GM12878 (cell line): ENCODE data around the gene NPHS1. TPM values are rescaled to one million over a fixed set of nuclear protein-coding genes. Genes with fewer than 3 reads are reported as not detected.

Experiments used
- ATAC-seq: fragments of 200-7000 bp; cut with Tn5 transposase; 3 replicates; pipeline ENCODE4 v1.9.1; 2020; ENCODE audit warnings: mild to moderate bottlenecking, moderate library complexity
- BruUV-seq: library from RNA; stranded (reverse); fragments of 400-500 nt; replicated peaks from 2 replicates; lab custom pipeline; 2021; lab: Mats Ljungman, UMichigan
- CTCF ChIA-PET: fragments of 300-600 bp; sonication (Branson Sonifier 250); formaldehyde crosslinking; extraction: SDS; loops from one replicate; lab custom pipeline; 2021; ENCODE audit warnings: inconsistent platforms; lab: Yijun Ruan, JAX
- POLR2A ChIA-PET: fragments of 350-600 bp; formaldehyde crosslinking; extraction: SDS; loops from one replicate; lab custom pipeline; 2021; ENCODE audit warnings: inconsistent platforms; lab: Charles Lee
- RAD21 ChIA-PET: fragments of 300-600 bp; sonication (Branson Sonifier 250); formaldehyde crosslinking; loops from one replicate; lab custom pipeline; 2023; ENCODE audit warnings: antibody characterized with exemption; ENCODE audit not compliant: unreplicated experiment; lab: Charles Lee
- SMC1A ChIA-PET: fragments of 300-600 bp; sonication (Branson Sonifier 250); formaldehyde crosslinking; loops from one replicate; lab custom pipeline; 2023; ENCODE audit not compliant: unreplicated experiment, uncharacterized antibody; lab: Charles Lee
- DNase-seq: peaks from one replicate; pipeline ENCODE4 v3.0.0-alpha.2; 2011; ENCODE audit warnings: low read depth, low spot score
- FAIRE-seq: peaks from 3 replicates; lab custom pipeline; 2011; peaks lifted over from hg19 to GRCh38; lab: Jason Lieb, UNC
- H2AFZ ChIP-seq: 2 replicates; pipeline ENCODE4 v1.6.0; 2011; ENCODE audit warnings: low read depth, low read length, control low read depth; ENCODE audit not compliant: control insufficient read depth
- H3K27ac ChIP-seq: 2 replicates; pipeline ENCODE4 v1.5.1; 2011; ENCODE audit warnings: control low read depth; ENCODE audit not compliant: control insufficient read depth, insufficient read depth
- H3K27me3 ChIP-seq, 2 experiments: replicated peaks in 1 of 2; 2 replicates each; pipeline versions ENCODE4 v1.6.0 to v1.6.1; 2011; ENCODE audit warnings: low read length in 1 of 2; ENCODE audit not compliant: control insufficient read depth in 2 of 2, insufficient read depth in 2 of 2
- H3K36me3 ChIP-seq, 2 experiments: 2 replicates each; pipeline ENCODE4 v1.5.1; 2011; ENCODE audit warnings: low read length in 1 of 2; ENCODE audit not compliant: control insufficient read depth in 2 of 2, insufficient read depth in 2 of 2
- H3K4me1 ChIP-seq: 2 replicates; pipeline ENCODE4 v1.6.1; 2011; ENCODE audit warnings: mild to moderate bottlenecking, low read length, moderate library complexity, mixed read lengths; ENCODE audit not compliant: control insufficient read depth, insufficient read depth
- H3K4me2 ChIP-seq: 2 replicates; pipeline ENCODE4 v1.6.0; 2011; ENCODE audit warnings: control low read depth; ENCODE audit not compliant: control insufficient read depth, insufficient read depth
- H3K4me3 ChIP-seq: fragments of 200-600 bp; sonication (generic); 2 replicates; pipeline ENCODE4 v1.5.1; 2016
- H3K79me2 ChIP-seq: 2 replicates; pipeline ENCODE4 v1.6.0; 2011; ENCODE audit warnings: low read length; ENCODE audit not compliant: control insufficient read depth, insufficient read depth
- H3K9ac ChIP-seq: 2 replicates; pipeline ENCODE4 v1.8.0; 2011; ENCODE audit warnings: low read length, control low read depth, mixed read lengths; ENCODE audit not compliant: control insufficient read depth, insufficient read depth
- H3K9me3 ChIP-seq: replicated peaks from 3 replicates; pipeline ENCODE4 v1.5.1; 2011; ENCODE audit warnings: mild to moderate bottlenecking, low read length; ENCODE audit not compliant: control insufficient read depth, insufficient read depth
- H4K20me1 ChIP-seq: 2 replicates; pipeline ENCODE4 v1.6.0; 2011; ENCODE audit not compliant: control insufficient read depth, insufficient read depth
- CEBPZ ChIP-seq: fragments of 150-350 bp; IDR thresholded peaks from 2 replicates; pipeline ENCODE4 v1.6.1; 2016; ENCODE audit warnings: low read depth, low read length
- E4F1 ChIP-seq: fragments of 450-650 bp; IDR thresholded peaks from 2 replicates; pipeline ENCODE4 v1.6.1; 2018; ENCODE audit warnings: borderline replicate concordance, mild to moderate bottlenecking; ENCODE audit not compliant: partially characterized antibody
- MTA2 ChIP-seq: fragments of 450-650 bp; IDR thresholded peaks from 2 replicates; pipeline ENCODE4 v1.6.1; 2016; ENCODE audit warnings: low read depth, mild to moderate bottlenecking, moderate library complexity
- NFIC ChIP-seq: IDR thresholded peaks from 2 replicates; pipeline ENCODE4 v1.6.1; 2012; ENCODE audit warnings: low read depth, mild to moderate bottlenecking, inconsistent platforms, low read length, moderate library complexity
- NFYA ChIP-seq: IDR thresholded peaks from 2 replicates; pipeline ENCODE4 v1.6.1; 2011; ENCODE audit warnings: low read depth, mild to moderate bottlenecking, low read length, improper control_type of control experiment, borderline replicate concordance
- PKNOX1 ChIP-seq: fragments of 450-650 bp; IDR thresholded peaks from 2 replicates; pipeline ENCODE4 v1.6.1; 2016; ENCODE audit warnings: mild to moderate bottlenecking
- RB1 ChIP-seq: fragments of 450-650 bp; formaldehyde crosslinking; IDR thresholded peaks from 2 replicates; pipeline ENCODE4 v1.6.1; 2017; ENCODE audit warnings: mild to moderate bottlenecking, borderline replicate concordance
- STAT3 ChIP-seq: IDR thresholded peaks from 2 replicates; pipeline ENCODE4 v1.6.1; 2011; ENCODE audit warnings: low read depth, low read length, improper control_type of control experiment
- TBL1XR1 ChIP-seq: IDR thresholded peaks from 2 replicates; pipeline ENCODE4 v1.6.1; 2012; ENCODE audit warnings: low read depth, low read length, improper control_type of control experiment
- WGBS: methylation state at CpG from one replicate; pipeline ENCODE4 v1.1.6; 2016; ENCODE audit warnings: low lambda C conversion rate; ENCODE audit not compliant: insufficient replicate concordance, insufficient coverage; ENCODE audit errors: missing lambda C conversion rate; 5-methylcytosine and 5-hydroxymethylcytosine counted together
- in situ Hi-C: fragments of 300-500 bp; cut with MboI; formaldehyde crosslinking; loops from 9 replicates; pipeline ENCODE4 v1.14.3; 2018; ENCODE audit warnings: mixed read lengths
- intact Hi-C: fragments of 100-400 bp; cut with micrococcal nuclease; formaldehyde crosslinking; loops from one replicate; pipeline ENCODE4 v1.14.2; 2022; ENCODE audit not compliant: unreplicated experiment
- polyA plus RNA-seq, 11 experiments: library from polyadenylated mRNA; depleted of rRNA in 4 of 11; unstranded in 6 of 11; stranded (reverse) in 5 of 11; fragments of >200 nt; fragmentation: Nextera tagmentation in 4 of 11; fragmentation: Illumina TruSeq in 1 of 11; extraction: Ambion mirVana in 4 of 11; extraction: Trizol in 1 of 11; gene quantifications; 1 replicate in 1 of 11; 2 replicates in 10 of 11; pipeline versions ENCODE4 v1.2.1 to v1.2.3, GENCODE V29; 2011 to 2016; ENCODE audit warnings: inconsistent platforms in 2 of 11, missing spikeins in 2 of 11, low read depth in 1 of 11
- total RNA-seq, 4 experiments: library from RNA; depleted of rRNA in 3 of 4; stranded (reverse); fragments of >200 nt in 3 of 4; fragmentation: Illumina TruSeq in 1 of 4; extraction: Trizol in 1 of 4; gene quantifications; 2 replicates each; pipeline versions ENCODE4 v1.2.1 to v1.2.3, GENCODE V29; 2013 to 2021
- TF ChIP-seq, protein P1 (sequence below): fragments of 450-650 bp; IDR thresholded peaks from 2 replicates; pipeline ENCODE4 v1.6.1; 2017; ENCODE audit warnings: mild to moderate bottlenecking, moderate library complexity

Gene NPHS1
- total and polyA plus RNA-seq, 10 of the 15 experiments (the other 5 are each of a cell fraction or from before 2014, with no cell fraction given) = not detected

DNA sequence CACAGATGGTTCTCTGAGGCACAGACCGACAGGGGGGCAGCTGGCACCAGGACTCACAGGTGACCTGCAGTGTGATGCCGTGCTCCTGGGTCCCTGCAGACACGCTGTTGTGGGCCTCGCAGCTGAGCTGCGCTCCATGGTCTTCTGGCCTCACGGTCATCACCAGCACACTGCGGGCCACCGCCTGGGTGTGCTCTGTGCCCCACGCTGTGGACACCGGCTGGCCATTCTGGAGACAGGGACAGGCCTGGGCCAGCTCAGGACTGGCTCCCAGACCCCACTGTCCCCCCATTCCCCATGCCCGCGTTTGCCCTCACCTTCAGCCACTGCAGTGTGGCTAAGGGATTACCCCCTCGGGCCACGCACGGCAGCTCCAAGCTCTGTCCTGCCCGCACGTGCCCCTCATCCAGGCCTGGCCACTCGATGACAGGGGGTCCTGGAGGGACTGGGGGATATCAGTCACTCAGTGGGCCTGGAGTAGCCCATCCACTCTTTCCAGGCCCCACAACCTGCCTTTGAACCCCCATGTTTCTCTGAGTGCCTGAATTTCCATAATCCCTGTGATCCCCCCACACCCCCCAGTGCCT lies 3.3 kb downstream of the NPHS1 start:
- BruUV-seq = no TSS peak
- ChIA-PET POLR2A (no interaction called here), SMC1A (no interaction called here), CTCF (no interaction called here), RAD21 (no interaction called here)
- ATAC-seq (no peak), DNase-seq (no peak), FAIRE-seq (no peak)
- 41% methylated on average over 18 of the region's 18 CpGs for WGBS
- no peak overlapping the region for H3K4me2 ChIP-seq
- H3K4me1 ChIP-seq = no peaks in the 10 kb centered on the region
- no peak overlapping the region for H3K4me3 ChIP-seq
- no peaks in the 10 kb centered on the region for H3K79me2 ChIP-seq
- H4K20me1 ChIP-seq = no peaks in the 10 kb centered on the region
- in situ Hi-C loops = no loop called here
- H3K9ac ChIP-seq = no peak overlapping the region
- no peaks in the 10 kb centered on the region for H3K36me3 ChIP-seq
- H3K9me3 ChIP-seq = no peaks in the 10 kb centered on the region; the same call in 2 of the 3 replicates
- H2AFZ ChIP-seq = no peak overlapping the region
- intact Hi-C loops = no loop called here
- H3K27me3 ChIP-seq = peaks cover 3 to 6% of the 10 kb centered on the region in 2 experiments; a peak in 3 of 4 replicates
- no peak overlapping the region for H3K27ac ChIP-seq
- TF ChIP-seq CEBPZ (no peak), TBL1XR1 (no peak), NFIC (no peak), E4F1 (no peak), MTA2 (no peak), PKNOX1 (no peak), NFYA (no peak), STAT3 (no peak), RB1 (no peak)
- TF ChIP-seq, protein P1, sequence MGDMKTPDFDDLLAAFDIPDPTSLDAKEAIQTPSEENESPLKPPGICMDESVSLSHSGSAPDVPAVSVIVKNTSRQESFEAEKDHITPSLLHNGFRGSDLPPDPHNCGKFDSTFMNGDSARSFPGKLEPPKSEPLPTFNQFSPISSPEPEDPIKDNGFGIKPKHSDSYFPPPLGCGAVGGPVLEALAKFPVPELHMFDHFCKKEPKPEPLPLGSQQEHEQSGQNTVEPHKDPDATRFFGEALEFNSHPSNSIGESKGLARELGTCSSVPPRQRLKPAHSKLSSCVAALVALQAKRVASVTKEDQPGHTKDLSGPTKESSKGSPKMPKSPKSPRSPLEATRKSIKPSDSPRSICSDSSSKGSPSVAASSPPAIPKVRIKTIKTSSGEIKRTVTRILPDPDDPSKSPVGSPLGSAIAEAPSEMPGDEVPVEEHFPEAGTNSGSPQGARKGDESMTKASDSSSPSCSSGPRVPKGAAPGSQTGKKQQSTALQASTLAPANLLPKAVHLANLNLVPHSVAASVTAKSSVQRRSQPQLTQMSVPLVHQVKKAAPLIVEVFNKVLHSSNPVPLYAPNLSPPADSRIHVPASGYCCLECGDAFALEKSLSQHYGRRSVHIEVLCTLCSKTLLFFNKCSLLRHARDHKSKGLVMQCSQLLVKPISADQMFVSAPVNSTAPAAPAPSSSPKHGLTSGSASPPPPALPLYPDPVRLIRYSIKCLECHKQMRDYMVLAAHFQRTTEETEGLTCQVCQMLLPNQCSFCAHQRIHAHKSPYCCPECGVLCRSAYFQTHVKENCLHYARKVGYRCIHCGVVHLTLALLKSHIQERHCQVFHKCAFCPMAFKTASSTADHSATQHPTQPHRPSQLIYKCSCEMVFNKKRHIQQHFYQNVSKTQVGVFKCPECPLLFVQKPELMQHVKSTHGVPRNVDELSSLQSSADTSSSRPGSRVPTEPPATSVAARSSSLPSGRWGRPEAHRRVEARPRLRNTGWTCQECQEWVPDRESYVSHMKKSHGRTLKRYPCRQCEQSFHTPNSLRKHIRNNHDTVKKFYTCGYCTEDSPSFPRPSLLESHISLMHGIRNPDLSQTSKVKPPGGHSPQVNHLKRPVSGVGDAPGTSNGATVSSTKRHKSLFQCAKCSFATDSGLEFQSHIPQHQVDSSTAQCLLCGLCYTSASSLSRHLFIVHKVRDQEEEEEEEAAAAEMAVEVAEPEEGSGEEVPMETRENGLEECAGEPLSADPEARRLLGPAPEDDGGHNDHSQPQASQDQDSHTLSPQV = no peak
